WERI-Rb-1 (cell line): ENCODE results near the gene GPC1.

Source experiments
- DNase-seq: peaks from one replicate; pipeline ENCODE4 v3.0.0-alpha.2; 2020
- H3K27ac ChIP-seq: fragments of 250-450 bp; sonication (Bioruptor Pico); 2 replicates; pipeline ENCODE4 v1.5.1; 2020; ENCODE audit warnings: mild to moderate bottlenecking, moderate library complexity
- H3K27me3 ChIP-seq: fragments of 250-450 bp; sonication (Bioruptor Pico); 2 replicates; pipeline ENCODE4 v1.5.1; 2021; ENCODE audit warnings: mild to moderate bottlenecking, low read depth, moderate library complexity; ENCODE audit not compliant: insufficient read depth, severe bottlenecking
- H3K36me3 ChIP-seq: fragments of 250-450 bp; sonication (Bioruptor Pico); 2 replicates; pipeline ENCODE4 v1.5.1; 2020; ENCODE audit warnings: mild to moderate bottlenecking, moderate library complexity
- H3K4me3 ChIP-seq: 2 replicates; pipeline ENCODE4 v1.5.1; 2011; ENCODE audit warnings: low read depth, mild to moderate bottlenecking, control low read depth, low read length
- H3K9me3 ChIP-seq: fragments of 250-450 bp; sonication (Bioruptor Pico); 2 replicates; pipeline ENCODE4 v1.5.1; 2021; ENCODE audit warnings: mild to moderate bottlenecking, moderate library complexity; ENCODE audit not compliant: severe bottlenecking
- TF ChIP-seq, protein P1 (sequence below): IDR thresholded peaks from 2 replicates; pipeline ENCODE4 v1.5.1; 2011; ENCODE audit warnings: low read depth, mild to moderate bottlenecking, control low read depth, inconsistent platforms, low read length

The GPC1 gene

DNA sequence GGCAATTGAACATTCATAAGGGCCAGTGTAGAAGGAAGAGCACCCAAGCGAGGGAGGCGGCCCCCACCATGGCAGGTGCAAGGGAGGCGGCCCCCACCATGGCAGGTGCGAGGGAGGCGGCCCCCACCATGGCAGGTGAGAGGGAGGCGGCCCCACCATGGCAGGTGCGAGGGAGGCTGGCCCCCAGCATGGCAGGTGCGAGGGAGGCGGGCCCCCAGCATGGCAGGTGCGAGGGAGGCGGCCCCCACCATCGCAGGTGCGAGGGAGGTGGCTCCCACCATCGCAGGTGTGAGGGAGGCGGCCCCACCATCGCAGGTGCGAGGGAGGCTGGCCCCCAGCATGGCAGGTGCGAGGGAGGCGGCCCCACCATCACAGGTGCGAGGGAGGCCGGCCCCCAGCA is 24.7 kb upstream of the GPC1 start:
- no peak for DNase-seq
- H3K9me3 ChIP-seq = no peaks in the 10 kb centered on the region
- no peaks in the 10 kb centered on the region for H3K27me3 ChIP-seq
- H3K27ac ChIP-seq = no peak overlapping the region
- TF ChIP-seq, protein P1, sequence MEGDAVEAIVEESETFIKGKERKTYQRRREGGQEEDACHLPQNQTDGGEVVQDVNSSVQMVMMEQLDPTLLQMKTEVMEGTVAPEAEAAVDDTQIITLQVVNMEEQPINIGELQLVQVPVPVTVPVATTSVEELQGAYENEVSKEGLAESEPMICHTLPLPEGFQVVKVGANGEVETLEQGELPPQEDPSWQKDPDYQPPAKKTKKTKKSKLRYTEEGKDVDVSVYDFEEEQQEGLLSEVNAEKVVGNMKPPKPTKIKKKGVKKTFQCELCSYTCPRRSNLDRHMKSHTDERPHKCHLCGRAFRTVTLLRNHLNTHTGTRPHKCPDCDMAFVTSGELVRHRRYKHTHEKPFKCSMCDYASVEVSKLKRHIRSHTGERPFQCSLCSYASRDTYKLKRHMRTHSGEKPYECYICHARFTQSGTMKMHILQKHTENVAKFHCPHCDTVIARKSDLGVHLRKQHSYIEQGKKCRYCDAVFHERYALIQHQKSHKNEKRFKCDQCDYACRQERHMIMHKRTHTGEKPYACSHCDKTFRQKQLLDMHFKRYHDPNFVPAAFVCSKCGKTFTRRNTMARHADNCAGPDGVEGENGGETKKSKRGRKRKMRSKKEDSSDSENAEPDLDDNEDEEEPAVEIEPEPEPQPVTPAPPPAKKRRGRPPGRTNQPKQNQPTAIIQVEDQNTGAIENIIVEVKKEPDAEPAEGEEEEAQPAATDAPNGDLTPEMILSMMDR = no peak
- H3K4me3 ChIP-seq = no peak overlapping the region
- H3K36me3 ChIP-seq = no peaks in the 10 kb centered on the region

DNA sequence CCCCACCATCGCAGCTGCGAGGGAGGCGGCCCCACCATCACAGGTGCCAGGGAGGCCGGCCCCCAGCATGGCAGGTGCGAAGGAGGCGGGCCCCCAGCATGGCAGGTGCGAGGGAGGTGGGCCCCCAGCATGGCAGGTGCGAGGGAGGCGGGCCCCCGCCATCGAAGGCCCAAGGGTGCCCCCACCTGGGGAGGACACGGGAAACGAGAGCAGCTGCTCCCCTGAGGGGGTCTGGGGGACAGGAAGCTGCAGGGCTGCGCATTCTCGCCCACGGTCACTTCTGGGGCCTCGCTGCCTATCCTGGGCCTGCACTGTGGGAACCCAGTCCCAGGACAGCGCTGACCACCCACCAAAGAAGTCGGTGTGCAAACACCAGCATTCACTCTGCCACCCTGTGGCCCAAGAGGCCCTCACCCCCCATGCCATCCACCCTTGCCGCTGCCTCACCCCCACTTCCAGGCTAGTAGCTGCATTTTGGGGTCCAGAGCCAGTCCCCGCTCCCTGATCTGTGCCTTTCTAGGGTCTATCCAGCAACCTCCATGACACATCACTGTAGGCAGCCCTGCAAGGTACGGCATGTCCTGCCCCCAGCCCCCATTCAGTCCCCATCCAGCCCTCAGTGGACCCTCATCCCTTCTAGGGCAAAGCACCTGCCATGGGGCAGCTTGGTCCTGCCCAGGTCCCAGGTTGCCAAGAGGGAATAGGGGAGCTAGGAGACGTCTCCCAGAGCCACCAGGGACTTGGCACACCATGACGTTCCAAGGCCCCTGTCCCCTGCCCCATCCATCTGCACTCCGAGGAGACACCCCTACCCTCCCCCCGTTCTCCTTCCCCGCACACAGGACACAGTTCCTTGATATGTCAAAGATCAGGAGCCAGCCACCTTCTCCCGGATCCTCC is 24.0 kb upstream of the GPC1 start:
- TF ChIP-seq, protein P1 = no peak
- H3K9me3 ChIP-seq = no peaks in the 10 kb centered on the region
- H3K27me3 ChIP-seq = no peaks in the 10 kb centered on the region
- no peak overlapping the region for H3K4me3 ChIP-seq
- H3K27ac ChIP-seq = no peak overlapping the region
- peak; percentile 5 for DNase-seq
- H3K36me3 ChIP-seq = no peaks in the 10 kb centered on the region

DNA sequence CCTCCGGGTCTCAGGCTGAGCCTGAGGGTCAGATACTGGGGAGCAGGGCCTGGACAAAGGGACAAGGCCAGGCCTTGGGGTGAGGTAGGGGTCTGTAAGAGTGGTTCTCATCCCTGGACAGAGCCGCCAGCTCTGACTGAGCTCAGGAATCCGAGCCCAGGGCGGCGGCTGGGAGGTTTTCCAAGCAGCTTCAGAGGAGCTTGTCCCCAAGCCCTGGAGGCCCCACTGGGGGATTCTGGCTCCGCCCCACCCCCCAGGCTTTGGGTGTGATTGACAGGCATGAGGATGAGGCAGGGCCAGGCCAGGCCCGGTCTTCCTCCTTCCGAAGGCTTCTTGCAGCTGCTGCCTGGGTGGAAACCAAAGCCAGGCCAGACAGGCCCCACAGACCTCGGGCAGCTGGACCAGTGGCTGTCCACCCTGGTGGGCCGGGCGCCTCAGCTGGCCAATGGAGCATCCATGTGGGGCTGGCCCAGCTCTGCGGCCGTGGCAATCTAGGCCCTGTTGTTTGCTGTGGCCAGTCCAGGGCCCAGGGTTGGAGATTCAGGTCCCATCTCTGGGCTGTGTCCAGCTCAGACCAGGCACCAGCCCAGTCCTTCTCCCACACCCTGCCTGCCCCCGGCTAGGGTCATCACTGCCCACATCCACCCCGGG is 23.1 kb upstream of the GPC1 start:
- Histone ChIP-seq H3K4me3 (no peak overlapping the region), H3K9me3 (no peaks in the 10 kb centered on the region), H3K27me3 (no peaks in the 10 kb centered on the region), H3K27ac (no peak overlapping the region), H3K36me3 (no peaks in the 10 kb centered on the region)
- no peak for DNase-seq
- TF ChIP-seq, protein P1 = no peak

DNA sequence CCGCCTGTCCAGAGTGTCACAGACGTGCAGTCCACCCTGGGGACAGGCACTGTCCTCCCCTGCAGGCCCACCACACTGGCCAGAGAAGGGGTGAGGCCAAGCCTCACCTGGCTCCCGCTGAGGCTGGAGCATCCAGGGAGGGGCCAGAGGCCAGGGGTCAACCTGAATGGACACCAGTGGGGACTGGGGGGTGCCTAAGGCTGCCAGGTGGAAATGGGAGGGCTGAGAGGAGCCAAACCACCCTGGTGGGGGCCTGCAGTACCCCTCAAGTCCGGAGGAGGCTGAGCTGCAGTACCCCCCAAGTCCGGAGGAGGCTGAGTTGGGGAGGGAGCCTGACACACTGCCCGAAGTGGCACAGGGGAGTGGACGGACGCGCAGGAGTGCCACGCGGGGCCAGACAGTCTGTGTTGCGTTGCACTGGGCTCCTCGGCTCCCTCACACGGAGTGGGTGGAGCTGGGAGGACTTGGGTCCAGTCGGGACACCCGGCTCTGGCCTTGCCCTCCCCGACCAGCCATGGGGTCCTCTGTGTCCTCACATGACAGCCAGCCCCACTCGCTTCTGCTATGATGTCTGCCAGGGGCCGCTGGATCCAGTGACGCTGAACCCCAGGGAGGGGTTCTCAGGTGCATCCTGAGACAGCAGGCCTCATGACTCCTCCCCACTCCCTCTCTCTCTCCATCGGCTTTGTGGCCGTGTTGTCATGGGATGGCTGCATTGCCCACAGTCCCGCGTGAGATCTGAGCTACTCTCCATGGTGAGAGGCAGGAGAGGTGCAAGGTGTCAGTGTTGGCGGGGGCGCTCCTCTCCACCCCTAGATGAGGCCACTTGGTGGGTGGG is 22.3 kb upstream of the GPC1 start:
- H3K27me3 ChIP-seq = no peaks in the 10 kb centered on the region
- no peak overlapping the region for H3K4me3 ChIP-seq
- H3K36me3 ChIP-seq = no peaks in the 10 kb centered on the region
- peak; percentile 5 for DNase-seq
- TF ChIP-seq, protein P1 = no peak
- no peak overlapping the region for H3K27ac ChIP-seq
- no peaks in the 10 kb centered on the region for H3K9me3 ChIP-seq

DNA sequence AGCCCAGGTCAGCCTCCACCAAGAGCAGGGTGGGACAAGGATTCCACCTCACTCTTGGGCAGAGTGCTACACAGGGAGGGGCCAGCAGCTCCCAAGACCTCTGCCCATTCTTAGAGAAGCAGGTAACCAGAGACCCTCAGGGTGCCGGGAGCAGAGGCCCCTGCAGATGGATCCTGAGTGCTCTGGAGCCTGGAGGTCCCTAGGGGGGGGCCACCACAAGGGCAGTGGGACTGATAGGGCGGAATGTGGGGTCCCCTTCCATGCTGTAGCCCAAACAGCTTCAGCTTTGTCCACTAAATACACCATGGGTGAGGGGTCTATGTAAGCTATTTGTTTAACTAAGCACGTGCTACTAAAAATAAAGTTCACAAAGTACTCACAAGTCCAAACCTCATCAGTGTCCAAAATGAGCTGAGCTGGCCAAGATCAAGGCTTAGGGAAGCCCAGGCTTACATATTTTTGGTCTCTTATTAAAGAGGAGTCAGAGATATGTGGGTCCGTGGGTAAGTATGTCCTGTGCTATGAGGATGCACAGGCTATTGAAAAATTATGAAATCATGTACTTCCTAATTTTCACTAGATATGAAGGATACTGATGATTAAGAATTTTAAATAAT is 21.5 kb upstream of the GPC1 start:
- Histone ChIP-seq H3K27me3 (no peaks in the 10 kb centered on the region), H3K9me3 (peaks cover 7% of the 10 kb centered on the region), H3K27ac (no peak overlapping the region), H3K36me3 (no peaks in the 10 kb centered on the region), H3K4me3 (no peak overlapping the region)
- peak; percentile 0 for DNase-seq
- TF ChIP-seq, protein P1 = no peak
